Endothelial cell of umbilical vein (primary cell): ENCODE results near the gene CABLES1. TPM values are rescaled to one million over a fixed set of nuclear protein-coding genes. Genes with fewer than 3 reads are reported as not detected.
A peak's percentile ranks its signal among the peaks of the same experiment; 100 is the strongest.

Experiments used
- BruUV-seq: library from RNA; stranded (reverse); fragments of 400-500 nt; replicated peaks from 2 replicates; lab custom pipeline; 2021; lab: Mats Ljungman, UMichigan
- CTCF ChIA-PET: fragments of 300-600, 350-600 bp; sonication (Branson Sonifier 250); formaldehyde crosslinking; loops from one replicate; lab custom pipeline; 2021; ENCODE audit warnings: antibody characterized with exemption, inconsistent platforms; lab: Charles Lee
- POLR2A ChIA-PET: fragments of 300-600, 350-600 bp; sonication (Branson Sonifier 250); formaldehyde crosslinking; loops from one replicate; lab custom pipeline; 2021; ENCODE audit warnings: antibody characterized with exemption, inconsistent platforms; lab: Charles Lee
- DNase-seq: peaks from one replicate; pipeline ENCODE4 v3.0.0-alpha.2; 2011; ENCODE audit warnings: low read depth, low spot score
- FAIRE-seq: peaks from 2 replicates; lab custom pipeline; 2011; peaks lifted over from hg19 to GRCh38; lab: Jason Lieb, UNC
- H2AFZ ChIP-seq: 2 replicates; pipeline ENCODE4 v1.6.0; 2012; ENCODE audit warnings: low read depth, low read length, control low read depth, inconsistent platforms
- H3K27ac ChIP-seq: 2 replicates; pipeline ENCODE4 v1.5.1; 2011; ENCODE audit warnings: low read depth, mild to moderate bottlenecking, control low read depth, low read length, moderate library complexity; ENCODE audit not compliant: insufficient read depth
- H3K27me3 ChIP-seq, 2 experiments: 2 replicates each; pipeline versions ENCODE4 v1.6.0 to v1.6.1; 2011; ENCODE audit warnings: low read length in 2 of 2, mixed read lengths in 1 of 2; ENCODE audit not compliant: control insufficient read depth in 2 of 2, insufficient read depth in 2 of 2
- H3K36me3 ChIP-seq, 2 experiments: 2 replicates in 1 of 2; 3 replicates in 1 of 2; pipeline ENCODE4 v1.5.1; 2011; ENCODE audit warnings: low read length in 2 of 2, mild to moderate bottlenecking in 1 of 2, moderate library complexity in 1 of 2; ENCODE audit not compliant: control insufficient read depth in 2 of 2, insufficient read depth in 2 of 2; ENCODE audit errors: extremely low read depth in 1 of 2
- H3K4me1 ChIP-seq: 3 replicates; pipeline ENCODE4 v1.5.1; 2011; ENCODE audit warnings: mild to moderate bottlenecking, low read length; ENCODE audit not compliant: control insufficient read depth, insufficient read depth; ENCODE audit errors: extremely low read depth
- H3K4me2 ChIP-seq: 2 replicates; pipeline ENCODE4 v1.6.1; 2011; ENCODE audit warnings: low read length, control low read depth, mixed read lengths; ENCODE audit not compliant: insufficient read depth
- H3K4me3 ChIP-seq, 3 experiments: fragments of 200-600 bp in 1 of 3; sonication (generic), shearing (Covaris generic) in 1 of 3; replicated peaks in 1 of 3; 2 replicates each; pipeline ENCODE4 v1.5.1; 2011 to 2016; ENCODE audit warnings: control low read depth in 3 of 3, low read length in 3 of 3, mild to moderate bottlenecking in 2 of 3, inconsistent platforms in 1 of 3, low read depth in 1 of 3, moderate library complexity in 1 of 3; ENCODE audit not compliant: insufficient read depth in 1 of 3
- H3K79me2 ChIP-seq: 2 replicates; pipeline ENCODE4 v1.6.0; 2012; ENCODE audit warnings: low read length, inconsistent platforms; ENCODE audit not compliant: control insufficient read depth, insufficient read depth
- H3K9ac ChIP-seq: replicated peaks from 2 replicates; pipeline ENCODE3; 2011; ENCODE audit warnings: low read length, control low read depth; ENCODE audit not compliant: insufficient read depth; ENCODE audit errors: extremely low read depth
- H3K9me1 ChIP-seq: replicated peaks from 3 replicates; pipeline ENCODE4 v1.6.0; 2011; ENCODE audit warnings: mild to moderate bottlenecking, low read length; ENCODE audit not compliant: control insufficient read depth, insufficient read depth; ENCODE audit errors: extremely low read depth
- H3K9me3 ChIP-seq: replicated peaks from 2 replicates; pipeline ENCODE4 v1.5.1; 2012; ENCODE audit warnings: low read length, inconsistent platforms; ENCODE audit not compliant: control insufficient read depth, insufficient read depth
- H4K20me1 ChIP-seq: replicated peaks from 2 replicates; pipeline ENCODE3; 2011; ENCODE audit warnings: mild to moderate bottlenecking, low read length; ENCODE audit not compliant: control insufficient read depth, insufficient read depth; ENCODE audit errors: extremely low read depth
- CTCF ChIP-seq, 2 donors: IDR thresholded peaks; 1 replicate in 1 of 2; 2 replicates in 1 of 2; pipeline ENCODE4 v1.5.1; 2011; ENCODE audit warnings: low read length in 2 of 2, mild to moderate bottlenecking in 2 of 2, moderate library complexity in 2 of 2, control low read depth in 1 of 2, inconsistent platforms in 1 of 2, low read depth in 1 of 2; ENCODE audit not compliant: insufficient read depth in 1 of 2; ENCODE audit errors: extremely low read depth in 1 of 2
- EZH2 ChIP-seq: IDR thresholded peaks from 2 replicates; pipeline ENCODE4 v1.6.1; 2012; ENCODE audit warnings: borderline replicate concordance, low read depth, mild to moderate bottlenecking, moderate library complexity, low read length, inconsistent platforms; ENCODE audit not compliant: severe bottlenecking
- FOS ChIP-seq: IDR thresholded peaks from 2 replicates; pipeline ENCODE4 v1.6.1; 2011; ENCODE audit warnings: mild to moderate bottlenecking, low read length, moderate library complexity, borderline replicate concordance; ENCODE audit not compliant: insufficient read depth
- GATA2 ChIP-seq: IDR thresholded peaks from 2 replicates; pipeline ENCODE4 v1.7.0; 2011; ENCODE audit warnings: low read depth, mild to moderate bottlenecking, moderate library complexity, mixed read lengths, low read length; ENCODE audit not compliant: insufficient read length, insufficient read depth
- JUN ChIP-seq: IDR thresholded peaks from 2 replicates; pipeline ENCODE4 v1.6.1; 2011; ENCODE audit warnings: borderline replicate concordance, low read depth; ENCODE audit not compliant: insufficient read length, insufficient read depth
- MAX ChIP-seq: IDR thresholded peaks from 2 replicates; pipeline ENCODE4 v1.6.1; 2011; ENCODE audit not compliant: insufficient read depth, insufficient read length
- MYC ChIP-seq: IDR thresholded peaks from one replicate; pipeline ENCODE4 v1.6.1; 2011; ENCODE audit warnings: mild to moderate bottlenecking, low read depth, low read length
- POLR2A ChIP-seq: IDR thresholded peaks from 2 replicates; pipeline ENCODE4 v1.6.1; 2012; ENCODE audit warnings: low read depth, mild to moderate bottlenecking, control low read depth, low read length
- POLR2AphosphoS5 ChIP-seq: IDR thresholded peaks from 2 replicates; pipeline ENCODE4 v1.6.1; 2012; ENCODE audit warnings: low read depth, mild to moderate bottlenecking, control low read depth, low read length, moderate library complexity; ENCODE audit not compliant: insufficient read depth
- dilution Hi-C: fragments of 300-500 bp; cut with MboI; formaldehyde crosslinking; loops from one replicate; pipeline ENCODE4 v1.15.0; 2019; ENCODE audit warnings: low sequenced_read_pairs; ENCODE audit not compliant: extremely low pct_ligation_motif_present
- intact Hi-C: fragments of 100-400 bp; cut with micrococcal nuclease; formaldehyde crosslinking; loops from one replicate; pipeline ENCODE4 v1.10.0; 2022
- polyA plus RNA-seq, 4 experiments: library from polyadenylated mRNA; depleted of rRNA in 3 of 4; stranded (reverse) in 3 of 4; unstranded in 1 of 4; fragments of >200 nt; gene quantifications; 2 replicates each; pipeline versions ENCODE4 v1.2.1 to v1.2.3, GENCODE V29; 2011 to 2012; ENCODE audit warnings: missing spikeins in 1 of 4
- total RNA-seq: library from RNA; stranded (reverse); gene quantifications from 2 replicates; pipeline ENCODE4 v1.2.3, GENCODE V29; 2021

Gene CABLES1
- total and polyA plus RNA-seq, 2 donors (not counting 3 experiments of a cell fraction or from before 2014, with no cell fraction given) = 40.2 to 71.1 TPM

- ChIA-PET CTCF (interaction anchor here (0.9 to 2.0 kb wide), 11 partner anchors 22 to 361 kb away, joined by 3 to 10 read pairs (median 3); no protein-coding TSS in a partner anchor), POLR2A (no interaction called here)
- TF ChIP-seq FOS (no peak), JUN (no peak), POLR2A (no peak), EZH2 (no peak), GATA2 (no peak), CTCF (IDR thresholded peaks at IDR 0.05; ENCODE audit: extremely low read depth in 1 of 2, insufficient read depth in 1 of 2, low read depth in 1 of 2, low read length in 2 of 2) (no peak), MAX (no peak), MYC (no peak), POLR2AphosphoS5 (no peak)
- Histone ChIP-seq H3K4me3 (no peak overlapping the region), H3K27ac (no peak overlapping the region), H3K9me3 (no peaks in the 10 kb centered on the region), H3K4me1 (peaks cover 17% of the 10 kb centered on the region), H3K36me3 (no peaks in the 10 kb centered on the region), H3K9ac (no peak overlapping the region), H3K9me1 (no peaks in the 10 kb centered on the region), H3K79me2 (no peaks in the 10 kb centered on the region), H3K27me3 (no peaks in the 10 kb centered on the region), H4K20me1 (no peaks in the 10 kb centered on the region), H2AFZ (no peak overlapping the region), H3K4me2 (peak overlapping the region; percentile 40)
- BruUV-seq = no TSS peak
- FAIRE-seq (peak; percentile 57), DNase-seq (no peak)
- intact Hi-C loops (no loop called here), dilution Hi-C loops (no loop called here)
Measured at GRCh38 chr18:23126376-23127056, 8.8 kb upstream of the CABLES1 start.
